ENCODE measurements around the gene VGLL4.

DNA sequence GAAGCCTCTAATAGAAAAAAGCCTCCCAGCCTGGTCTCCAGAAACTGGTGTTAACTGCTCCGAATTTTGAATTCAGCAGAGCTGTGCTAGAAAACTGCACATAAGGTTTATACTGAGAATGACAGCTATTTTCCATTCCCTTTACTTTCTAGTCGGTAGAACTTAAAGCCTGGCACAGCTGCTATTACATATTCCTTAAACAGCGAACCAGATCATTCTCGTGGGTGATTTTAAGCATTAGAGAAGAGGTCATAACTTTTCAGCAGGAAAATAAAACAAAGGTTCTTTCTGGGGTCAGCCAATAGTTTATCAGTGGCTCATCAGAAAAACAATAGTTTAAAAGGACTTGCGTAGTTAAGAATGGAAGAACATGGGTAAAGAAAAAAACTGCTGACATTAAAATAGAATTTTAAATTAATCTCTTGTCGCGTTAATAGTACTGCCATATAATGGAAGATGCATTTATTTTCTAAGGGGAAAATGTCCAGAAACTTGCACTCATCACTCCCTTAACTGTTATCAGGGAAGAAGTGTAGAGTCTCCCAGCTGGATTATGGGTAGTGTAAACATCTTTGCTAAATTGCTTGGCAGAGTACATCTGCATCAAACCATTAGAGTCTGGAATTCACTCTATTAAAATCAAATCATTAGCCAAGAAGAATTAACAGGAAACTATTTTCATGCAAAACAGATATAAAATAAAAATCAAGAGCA is 7.9 kb downstream of the VGLL4 start:
- TF ChIP-seq, protein P1, sequence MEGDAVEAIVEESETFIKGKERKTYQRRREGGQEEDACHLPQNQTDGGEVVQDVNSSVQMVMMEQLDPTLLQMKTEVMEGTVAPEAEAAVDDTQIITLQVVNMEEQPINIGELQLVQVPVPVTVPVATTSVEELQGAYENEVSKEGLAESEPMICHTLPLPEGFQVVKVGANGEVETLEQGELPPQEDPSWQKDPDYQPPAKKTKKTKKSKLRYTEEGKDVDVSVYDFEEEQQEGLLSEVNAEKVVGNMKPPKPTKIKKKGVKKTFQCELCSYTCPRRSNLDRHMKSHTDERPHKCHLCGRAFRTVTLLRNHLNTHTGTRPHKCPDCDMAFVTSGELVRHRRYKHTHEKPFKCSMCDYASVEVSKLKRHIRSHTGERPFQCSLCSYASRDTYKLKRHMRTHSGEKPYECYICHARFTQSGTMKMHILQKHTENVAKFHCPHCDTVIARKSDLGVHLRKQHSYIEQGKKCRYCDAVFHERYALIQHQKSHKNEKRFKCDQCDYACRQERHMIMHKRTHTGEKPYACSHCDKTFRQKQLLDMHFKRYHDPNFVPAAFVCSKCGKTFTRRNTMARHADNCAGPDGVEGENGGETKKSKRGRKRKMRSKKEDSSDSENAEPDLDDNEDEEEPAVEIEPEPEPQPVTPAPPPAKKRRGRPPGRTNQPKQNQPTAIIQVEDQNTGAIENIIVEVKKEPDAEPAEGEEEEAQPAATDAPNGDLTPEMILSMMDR (conservative IDR thresholded peaks at IDR 0.05; ENCODE audit: low read depth, low read length) = no peak
- TF ChIP-seq RCOR1 (IDR thresholded peaks at IDR 0.05; ENCODE audit: insufficient replicate concordance, low read length) (no peak), POLR2A (IDR thresholded peaks at IDR 0.05; ENCODE audit: low read depth, low read length) (no peak), CEBPB (IDR thresholded peaks at IDR 0.05; ENCODE audit: low read depth, low read length) (no peak), SMC3 (IDR thresholded peaks at IDR 0.05; ENCODE audit: low read depth, low read length) (no peak), MAFK (IDR thresholded peaks at IDR 0.05; ENCODE audit: low read depth, low read length) (no peak), MAZ (IDR thresholded peaks at IDR 0.05; ENCODE audit: borderline replicate concordance, low read depth, low read length) (no peak)
- TF ChIP-seq, protein P2, sequence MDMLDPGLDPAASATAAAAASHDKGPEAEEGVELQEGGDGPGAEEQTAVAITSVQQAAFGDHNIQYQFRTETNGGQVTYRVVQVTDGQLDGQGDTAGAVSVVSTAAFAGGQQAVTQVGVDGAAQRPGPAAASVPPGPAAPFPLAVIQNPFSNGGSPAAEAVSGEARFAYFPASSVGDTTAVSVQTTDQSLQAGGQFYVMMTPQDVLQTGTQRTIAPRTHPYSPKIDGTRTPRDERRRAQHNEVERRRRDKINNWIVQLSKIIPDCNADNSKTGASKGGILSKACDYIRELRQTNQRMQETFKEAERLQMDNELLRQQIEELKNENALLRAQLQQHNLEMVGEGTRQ (IDR thresholded peaks at IDR 0.05; ENCODE audit: low read depth, low read length) = no peak

Measured in IMR-90 (cell line).